ENCODE results near the gene TPD52L2. TPM values are rescaled to one million over a fixed set of nuclear protein-coding genes. Genes with fewer than 3 reads are reported as not detected.

TPD52L2 gene
- total and polyA plus RNA-seq, 7 donors: 71.7 to 109 (median 84.7) TPM

DNA sequence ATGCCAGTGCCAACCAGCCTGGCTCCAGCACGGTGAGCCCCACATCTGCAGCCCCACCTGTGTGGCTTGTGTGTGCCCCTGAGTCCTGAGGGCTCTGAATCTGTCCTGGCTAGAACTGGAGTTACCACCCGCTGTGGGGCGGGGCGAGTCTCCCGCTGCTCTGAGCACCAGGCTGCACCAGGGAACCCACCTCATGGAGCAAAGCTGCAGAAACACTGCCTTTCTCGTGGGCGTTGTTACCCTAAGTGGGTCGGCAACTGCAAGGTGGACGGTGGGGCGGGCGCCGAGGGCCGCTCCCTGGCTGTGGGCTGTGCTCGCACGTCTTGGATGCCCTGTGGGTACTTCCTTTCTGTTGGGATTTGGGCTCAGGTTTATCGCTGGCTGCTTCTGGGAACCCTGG, 21.3 kb upstream of the TPD52L2 start:
- DNase-seq: no peak

DNA sequence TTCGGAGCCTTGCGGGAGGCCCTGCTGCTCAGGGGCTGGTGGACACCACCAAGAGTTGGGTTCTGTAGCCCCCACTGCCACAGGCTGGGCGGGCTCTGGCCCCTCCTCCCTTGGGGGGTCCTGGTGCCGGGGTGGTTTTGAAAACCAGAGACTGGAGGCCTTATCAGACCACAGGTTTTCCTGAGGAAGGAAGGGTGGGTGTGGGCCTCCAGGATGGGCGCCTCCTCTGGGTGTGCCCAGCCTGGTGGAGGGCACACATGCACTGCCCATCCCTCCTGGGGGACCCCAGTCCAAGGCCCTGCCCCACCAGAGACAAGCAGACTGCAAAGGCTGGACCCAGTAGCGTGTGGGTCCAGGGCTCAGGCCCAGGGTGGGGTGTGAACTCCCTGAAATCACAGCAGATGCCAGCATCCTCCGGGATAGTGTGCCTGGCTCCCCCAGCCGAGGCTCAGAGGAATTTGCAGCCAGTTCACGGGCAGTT, 20.5 kb upstream of the TPD52L2 start:
- 54 to 65% methylated on average over 9 of the region's 9 CpGs for WGBS, 2 donors

More for the DNA sequence above, 21.3 kb upstream of the TPD52L2 start:
- Histone ChIP-seq H3K27ac (no peak overlapping the region), H3K36me3 (no peaks in the 10 kb centered on the region), H3K4me1 (peaks cover 0 to 16% (median 7%) of the 10 kb centered on the region in 4 donors), H3K4me3 (no peak overlapping the region), H3K27me3 (peaks cover 0 to 42% (median 28%) of the 10 kb centered on the region in 3 donors), H3K9me3 (no peaks in the 10 kb centered on the region)
- intact Hi-C loops (cut with DNase I): no loop called here
- no peak for TF ChIP-seq POLR2AphosphoS5 (IDR thresholded peaks at IDR 0.05)
- TF ChIP-seq EP300 (IDR thresholded peaks at IDR 0.05): no peak
- no peak for TF ChIP-seq POLR2A (IDR thresholded peaks at IDR 0.05)
- TF ChIP-seq, protein P1, sequence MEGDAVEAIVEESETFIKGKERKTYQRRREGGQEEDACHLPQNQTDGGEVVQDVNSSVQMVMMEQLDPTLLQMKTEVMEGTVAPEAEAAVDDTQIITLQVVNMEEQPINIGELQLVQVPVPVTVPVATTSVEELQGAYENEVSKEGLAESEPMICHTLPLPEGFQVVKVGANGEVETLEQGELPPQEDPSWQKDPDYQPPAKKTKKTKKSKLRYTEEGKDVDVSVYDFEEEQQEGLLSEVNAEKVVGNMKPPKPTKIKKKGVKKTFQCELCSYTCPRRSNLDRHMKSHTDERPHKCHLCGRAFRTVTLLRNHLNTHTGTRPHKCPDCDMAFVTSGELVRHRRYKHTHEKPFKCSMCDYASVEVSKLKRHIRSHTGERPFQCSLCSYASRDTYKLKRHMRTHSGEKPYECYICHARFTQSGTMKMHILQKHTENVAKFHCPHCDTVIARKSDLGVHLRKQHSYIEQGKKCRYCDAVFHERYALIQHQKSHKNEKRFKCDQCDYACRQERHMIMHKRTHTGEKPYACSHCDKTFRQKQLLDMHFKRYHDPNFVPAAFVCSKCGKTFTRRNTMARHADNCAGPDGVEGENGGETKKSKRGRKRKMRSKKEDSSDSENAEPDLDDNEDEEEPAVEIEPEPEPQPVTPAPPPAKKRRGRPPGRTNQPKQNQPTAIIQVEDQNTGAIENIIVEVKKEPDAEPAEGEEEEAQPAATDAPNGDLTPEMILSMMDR (IDR thresholded peaks at IDR 0.05): no peak
- WGBS, 2 donors: 38 to 40% methylated on average over 16 of the region's 16 CpGs

DNA sequence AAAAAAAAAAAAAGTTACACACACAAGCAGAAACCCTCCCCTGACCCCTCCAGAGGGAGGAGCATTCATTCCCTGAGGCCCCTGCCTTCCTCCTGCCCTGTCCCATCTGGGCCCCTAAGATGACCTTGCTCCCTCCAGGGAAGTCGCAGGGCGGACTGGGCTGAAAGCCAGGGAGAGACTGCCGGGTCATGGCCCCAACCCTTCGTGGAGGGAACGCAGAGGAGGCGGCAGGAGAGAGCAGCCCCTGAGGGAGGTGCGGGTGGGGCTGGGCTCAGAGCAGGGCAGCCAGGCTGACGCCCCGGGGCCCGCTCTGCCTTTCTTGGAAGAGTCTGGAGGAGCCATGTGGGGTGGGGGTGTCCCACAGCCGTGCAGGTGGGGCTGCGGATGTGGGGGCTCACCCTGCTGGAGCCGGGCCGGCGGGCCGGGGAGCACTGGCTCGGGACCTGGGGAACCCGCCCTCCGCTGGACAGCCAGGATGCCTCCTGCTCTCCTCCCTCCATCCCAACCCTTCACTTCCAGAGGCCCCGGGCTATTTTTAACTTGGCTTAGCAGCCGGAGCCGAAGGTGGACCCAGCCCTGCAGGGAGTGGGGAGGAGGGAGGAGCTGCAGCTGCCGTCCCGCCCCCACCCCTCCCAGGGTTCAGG, 18.8 kb upstream of the TPD52L2 start:
- Histone ChIP-seq H3K27me3 (peaks cover 0 to 42% (median 28%) of the 10 kb centered on the region in 3 donors), H3K27ac (peak overlapping the region in 3 of 4 donors; percentile 13 to 64 (median 55)), H3K4me1 (peaks cover 0 to 16% (median 7%) of the 10 kb centered on the region in 4 donors), H3K9me3 (no peaks in the 10 kb centered on the region), H3K36me3 (no peaks in the 10 kb centered on the region), H3K4me3 (peak overlapping the region in 1 of 4 donors; percentile 12)
- TF ChIP-seq POLR2AphosphoS5 (IDR thresholded peaks at IDR 0.05): no peak
- TF ChIP-seq, protein P1 (IDR thresholded peaks at IDR 0.05): no peak
- no peak for TF ChIP-seq EP300 (IDR thresholded peaks at IDR 0.05)
- TF ChIP-seq POLR2A (IDR thresholded peaks at IDR 0.05): no peak
- WGBS, 2 donors: 3 to 5% methylated on average over 24 of the region's 24 CpGs
- no peak for DNase-seq
- intact Hi-C loops (cut with DNase I): no loop called here

More for the DNA sequence above, 20.5 kb upstream of the TPD52L2 start:
- no peak for DNase-seq
- no peak for TF ChIP-seq EP300 (IDR thresholded peaks at IDR 0.05)
- no peak for TF ChIP-seq POLR2AphosphoS5 (IDR thresholded peaks at IDR 0.05)
- TF ChIP-seq, protein P1 (IDR thresholded peaks at IDR 0.05): no peak
- no peak for TF ChIP-seq POLR2A (IDR thresholded peaks at IDR 0.05)
- Histone ChIP-seq H3K36me3 (no peaks in the 10 kb centered on the region), H3K9me3 (no peaks in the 10 kb centered on the region), H3K27ac (no peak overlapping the region), H3K27me3 (peaks cover 0 to 42% (median 28%) of the 10 kb centered on the region in 3 donors), H3K4me3 (no peak overlapping the region), H3K4me1 (peaks cover 0 to 16% (median 7%) of the 10 kb centered on the region in 4 donors)
- intact Hi-C loops (cut with DNase I): no loop called here

DNA sequence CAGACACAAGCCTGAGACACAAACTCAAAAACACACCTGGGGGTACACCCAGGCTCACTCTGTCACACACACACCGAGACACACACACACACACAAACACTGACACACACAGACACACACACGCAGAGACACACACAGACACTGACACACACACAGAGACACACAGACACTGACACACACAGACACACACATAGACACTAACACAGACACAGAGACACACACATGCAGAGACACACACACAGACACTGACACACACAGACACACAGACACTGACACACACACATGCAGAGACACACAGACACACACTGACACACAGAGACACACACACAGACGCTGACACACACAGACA, 18.2 kb upstream of the TPD52L2 start:
- peaks cover 0 to 16% (median 7%) of the 10 kb centered on the region in 4 donors for H3K4me1 ChIP-seq
- no peak overlapping the region for H3K4me3 ChIP-seq
- no peak for TF ChIP-seq POLR2AphosphoS5 (IDR thresholded peaks at IDR 0.05)
- no peak for TF ChIP-seq EP300 (IDR thresholded peaks at IDR 0.05)
- TF ChIP-seq POLR2A (IDR thresholded peaks at IDR 0.05): no peak
- TF ChIP-seq, protein P1 (IDR thresholded peaks at IDR 0.05): no peak
- WGBS, 2 donors: 44 to 52% methylated on average over 3 of the region's 3 CpGs
- no peaks in the 10 kb centered on the region for H3K36me3 ChIP-seq
- no peaks in the 10 kb centered on the region for H3K9me3 ChIP-seq
- intact Hi-C loops (cut with DNase I): no loop called here
- peaks cover 0 to 42% (median 28%) of the 10 kb centered on the region in 3 donors for H3K27me3 ChIP-seq
- DNase-seq: no peak
- peak overlapping the region in 3 of 4 donors; percentile 10 to 64 (median 50) for H3K27ac ChIP-seq
